A549 (cell line): ENCODE data around the gene BLOC1S4.

Experiments
- CTCF ChIP-seq: fragments of >200 bp; sonication (Bioruptor Twin); formaldehyde crosslinking; IDR thresholded peaks from 3 replicates; pipeline ENCODE4 v1.5.1; 2016
- EP300 ChIP-seq, 2 experiments: fragments of >200 bp; sonication (Bioruptor Twin); formaldehyde crosslinking; IDR thresholded peaks; 2 replicates in 1 of 2; 3 replicates in 1 of 2; pipeline ENCODE4 v1.6.1; 2016 to 2017
- JUN ChIP-seq, 2 experiments: fragments of >200 bp; sonication (Bioruptor Twin); formaldehyde crosslinking; IDR thresholded peaks; 2 replicates in 1 of 2; 3 replicates in 1 of 2; pipeline ENCODE4 v1.6.1; 2016 to 2017
- MAX ChIP-seq: IDR thresholded peaks from 2 replicates; pipeline ENCODE4 v1.6.1; 2012
- POLR2A ChIP-seq: IDR thresholded peaks from 2 replicates; pipeline ENCODE4 v1.6.1; 2012; ENCODE audit warnings: mild to moderate bottlenecking, low read length
- REST ChIP-seq: fragments of 200-600 bp; sonication (generic); IDR thresholded peaks from 2 replicates; pipeline ENCODE4 v1.6.1; 2016; ENCODE audit warnings: antibody characterized with exemption, mild to moderate bottlenecking, moderate library complexity
- RFX5 ChIP-seq: fragments of 450-650 bp; IDR thresholded peaks from 2 replicates; pipeline ENCODE4 v1.7.1; 2014; ENCODE audit warnings: antibody characterized with exemption, mild to moderate bottlenecking, moderate library complexity
- RNF2 ChIP-seq: fragments of 200-600 bp; sonication (generic); IDR thresholded peaks from 2 replicates; pipeline ENCODE4 v1.6.1; 2016; ENCODE audit warnings: low read depth, mild to moderate bottlenecking, antibody characterized with exemption, moderate library complexity, borderline replicate concordance
- ZNF302 ChIP-seq: fragments of 250-450 bp; sonication (Bioruptor Pico); IDR thresholded peaks from 2 replicates; pipeline ENCODE4 v1.9.0; 2021; ENCODE audit warnings: inconsistent platforms, mild to moderate bottlenecking, moderate library complexity

GRCh38 chr4:6694177-6694901, 21.6 kb upstream of the BLOC1S4 start:
- TF ChIP-seq RFX5 (no peak), CTCF (no peak), POLR2A (no peak), ZNF302 (no peak), JUN (IDR thresholded peaks at IDR 0.05) (no peak), MAX (no peak), RNF2 (no peak), REST (no peak), EP300 (IDR thresholded peaks at IDR 0.05) (no peak)
